Measurements from ENCODE around the gene IRGM. TPM values are rescaled to one million over a fixed set of nuclear protein-coding genes. Genes with fewer than 3 reads are reported as not detected.

Gene IRGM
- polyA plus RNA-seq, 1 donor from 2014 or later, result not detected

GRCh38 chr5:150846654-150847333 is 473 bp downstream of the IRGM start:
- no peak for TF ChIP-seq EZH2 (IDR thresholded peaks at IDR 0.05; ENCODE audit: borderline replicate concordance, insufficient read depth, low read length, poor library complexity, severe bottlenecking)
- no peak for TF ChIP-seq POLR2AphosphoS5 (IDR thresholded peaks at IDR 0.05)
- peak; percentile 82 for TF ChIP-seq RAD21 (conservative IDR thresholded peaks at IDR 0.05)
- no peak for TF ChIP-seq TAF1 (IDR thresholded peaks at IDR 0.05; ENCODE audit: low read depth)
- TF ChIP-seq SMC3 (conservative IDR thresholded peaks at IDR 0.05; ENCODE audit: poor library complexity), result peak; percentile 77
- no peak for TF ChIP-seq EP300 (conservative IDR thresholded peaks at IDR 0.05; ENCODE audit: poor library complexity, severe bottlenecking)
- TF ChIP-seq CTCF (IDR thresholded peaks at IDR 0.05; ENCODE audit: poor library complexity, severe bottlenecking), result peak; percentile 83
- no peak for TF ChIP-seq REST (IDR thresholded peaks at IDR 0.05; ENCODE audit: borderline replicate concordance)
- peak; percentile 26 for TF ChIP-seq MXI1 (conservative IDR thresholded peaks at IDR 0.05; ENCODE audit: poor library complexity, severe bottlenecking)
- no peaks in the 10 kb centered on the region for H3K9me3 ChIP-seq (ENCODE audit: low read length)
- no peaks in the 10 kb centered on the region for H3K9me2 ChIP-seq (ENCODE audit: insufficient read depth, low read length)
- H3K27me3 ChIP-seq (ENCODE audit: insufficient read depth, low read depth, low read length), result no peaks in the 10 kb centered on the region
- no peak overlapping the region for H2AFZ ChIP-seq (ENCODE audit: low read depth, low read length)
- H4K20me1 ChIP-seq (ENCODE audit: insufficient read depth), result no peaks in the 10 kb centered on the region
- H3K79me2 ChIP-seq (replicated peaks; ENCODE audit: insufficient read depth, low read length), result no peaks in the 10 kb centered on the region
- no peak overlapping the region for H3K9ac ChIP-seq (ENCODE audit: low read length)
- no peak overlapping the region for H3K4me3 ChIP-seq (ENCODE audit: low read length)
- H3K27ac ChIP-seq (ENCODE audit: low read length), result no peak overlapping the region
- H3K4me2 ChIP-seq (ENCODE audit: low read length), result no peak overlapping the region
- no peaks in the 10 kb centered on the region for H3F3A ChIP-seq (ENCODE audit: insufficient read depth, low read length, poor library complexity, severe bottlenecking)
- no peaks in the 10 kb centered on the region for H3K36me3 ChIP-seq (ENCODE audit: insufficient read depth, low read length)

- Histone ChIP-seq H3K9me2 (ENCODE audit: insufficient read depth, low read length) (no peaks in the 10 kb centered on the region), H3K9me3 (ENCODE audit: low read length) (no peaks in the 10 kb centered on the region), H3F3A (ENCODE audit: insufficient read depth, low read length, poor library complexity, severe bottlenecking) (no peaks in the 10 kb centered on the region), H3K4me2 (ENCODE audit: low read length) (no peak overlapping the region), H3K36me3 (ENCODE audit: insufficient read depth, low read length) (no peaks in the 10 kb centered on the region), H4K20me1 (ENCODE audit: insufficient read depth) (no peaks in the 10 kb centered on the region), H3K79me2 (replicated peaks; ENCODE audit: insufficient read depth, low read length) (no peaks in the 10 kb centered on the region), H3K27ac (ENCODE audit: low read length) (no peak overlapping the region), H2AFZ (ENCODE audit: low read depth, low read length) (no peak overlapping the region), H3K4me3 (ENCODE audit: low read length) (no peak overlapping the region), H3K9ac (ENCODE audit: low read length) (no peak overlapping the region), H3K27me3 (ENCODE audit: insufficient read depth, low read depth, low read length) (no peaks in the 10 kb centered on the region)
- no peak for TF ChIP-seq SMC3 (conservative IDR thresholded peaks at IDR 0.05; ENCODE audit: poor library complexity)
- no peak for TF ChIP-seq EP300 (conservative IDR thresholded peaks at IDR 0.05; ENCODE audit: poor library complexity, severe bottlenecking)
- no peak for TF ChIP-seq EZH2 (IDR thresholded peaks at IDR 0.05; ENCODE audit: borderline replicate concordance, insufficient read depth, low read length, poor library complexity, severe bottlenecking)
- no peak for TF ChIP-seq MXI1 (conservative IDR thresholded peaks at IDR 0.05; ENCODE audit: poor library complexity, severe bottlenecking)
- no peak for TF ChIP-seq RAD21 (conservative IDR thresholded peaks at IDR 0.05)
- TF ChIP-seq POLR2AphosphoS5 (IDR thresholded peaks at IDR 0.05), result no peak
- no peak for TF ChIP-seq CTCF (IDR thresholded peaks at IDR 0.05; ENCODE audit: poor library complexity, severe bottlenecking)
- no peak for TF ChIP-seq REST (IDR thresholded peaks at IDR 0.05; ENCODE audit: borderline replicate concordance)
- TF ChIP-seq TAF1 (IDR thresholded peaks at IDR 0.05; ENCODE audit: low read depth), result no peak
These were observed 994 bp downstream of the IRGM start for GRCh38 chr5:150847334-150847695.

All from neural cell (in vitro differentiated cells).